ENCODE results near the gene TSPYL1.
"Not testable (repeated sequence)": the region's sequence is repeated elsewhere in the genome, so short reads cannot be mapped to it uniquely, and the experiment has no call there.

The TSPYL1 gene

GRCh38 chr6:116279232-116280160 lies at the start of gene TSPYL1:
TSPYL1 (minus strand) TSS chr6:116279930; CDS start chr6:116279830, 100 bp downstream.
- Mint-ChIP-seq H3K4me3 (peak within 1 kb of the TSS; percentile 94), H3K36me3 (peaks cover 56% of the 10 kb centered on the region), H3K9me3 (no peaks in the 10 kb centered on the region), H3K27ac (peak within 1 kb of the TSS; percentile 99), H3K4me1 (peaks cover 47% of the 10 kb centered on the region)
- peak; percentile 88 to 95 for DNase-seq (ENCODE audit: low spot score in 2 of 2)
- peak; percentile 95 for ATAC-seq

- ATAC-seq (no peak), DNase-seq (ENCODE audit: low spot score in 2 of 2) (no peak)
- Mint-ChIP-seq H3K4me1 (no peaks in the 10 kb centered on the region), H3K27ac (no peak overlapping the region), H3K9me3 (peaks cover 2% of the 10 kb centered on the region), H3K4me3 (no peak overlapping the region), H3K36me3 (no peaks in the 10 kb centered on the region)
These were observed 49.4 kb upstream of the TSPYL1 start for GRCh38 chr6:116329156-116329555.

- Mint-ChIP-seq H3K27ac (no peak overlapping the region), H3K4me1 (no peaks in the 10 kb centered on the region), H3K4me3 (no peak overlapping the region), H3K9me3 (peaks cover 2% of the 10 kb centered on the region), H3K36me3 (no peaks in the 10 kb centered on the region)
- no peak for DNase-seq (ENCODE audit: low spot score in 2 of 2)
- no peak for ATAC-seq
These were observed 48.8 kb upstream of the TSPYL1 start for GRCh38 chr6:116328528-116328903.

- ATAC-seq: no peak
- no peaks in the 10 kb centered on the region for H3K36me3 Mint-ChIP-seq
- H3K9me3 Mint-ChIP-seq: peaks cover under 1% of the 10 kb centered on the region
- no peak overlapping the region for H3K27ac Mint-ChIP-seq
- no peak overlapping the region for H3K4me3 Mint-ChIP-seq
- no peak for DNase-seq (ENCODE audit: low spot score in 2 of 2)
- H3K4me1 Mint-ChIP-seq: no peaks in the 10 kb centered on the region
These were observed 48.2 kb upstream of the TSPYL1 start for GRCh38 chr6:116327803-116328527.

GRCh38 chr6:116326996-116327395 lies 47.3 kb upstream of the TSPYL1 start:
- Mint-ChIP-seq H3K27ac (no peak overlapping the region), H3K36me3 (no peaks in the 10 kb centered on the region), H3K4me1 (no peaks in the 10 kb centered on the region), H3K4me3 (no peak overlapping the region), H3K9me3 (no peaks in the 10 kb centered on the region)
- DNase-seq (ENCODE audit: low spot score in 2 of 2) (no peak), ATAC-seq (no peak)

GRCh38 chr6:116326181-116326671 lies 46.5 kb upstream of the TSPYL1 start:
- Mint-ChIP-seq H3K36me3 (no peaks in the 10 kb centered on the region), H3K9me3 (no peaks in the 10 kb centered on the region), H3K27ac (no peak overlapping the region), H3K4me3 (no peak overlapping the region), H3K4me1 (no peaks in the 10 kb centered on the region)
- ATAC-seq (no peak), DNase-seq (ENCODE audit: low spot score in 2 of 2) (no peak)

- H3K36me3 Mint-ChIP-seq; H3K27ac Mint-ChIP-seq; H3K4me3 Mint-ChIP-seq; H3K4me1 Mint-ChIP-seq; DNase-seq (ENCODE audit: low spot score in 2 of 2); ATAC-seq; H3K9me3 Mint-ChIP-seq: not testable (repeated sequence)
These were observed 46.0 kb upstream of the TSPYL1 start for GRCh38 chr6:116325634-116326132.

- Mint-ChIP-seq H3K27ac (no peak overlapping the region), H3K9me3 (no peaks in the 10 kb centered on the region), H3K36me3 (no peaks in the 10 kb centered on the region), H3K4me1 (no peaks in the 10 kb centered on the region), H3K4me3 (no peak overlapping the region)
- no peak for ATAC-seq
- no peak for DNase-seq (ENCODE audit: low spot score in 2 of 2)
These were observed 44.1 kb upstream of the TSPYL1 start for GRCh38 chr6:116323863-116324262.

- not testable (repeated sequence) for ATAC-seq; DNase-seq (ENCODE audit: low spot score in 2 of 2); H3K9me3 Mint-ChIP-seq; H3K36me3 Mint-ChIP-seq; H3K27ac Mint-ChIP-seq; H3K4me1 Mint-ChIP-seq; H3K4me3 Mint-ChIP-seq
These were observed 42.2 kb upstream of the TSPYL1 start for GRCh38 chr6:116321933-116322332.

- ATAC-seq (no peak), DNase-seq (ENCODE audit: low spot score in 2 of 2) (no peak)
- Mint-ChIP-seq H3K4me1 (no peaks in the 10 kb centered on the region), H3K27ac (no peak overlapping the region), H3K9me3 (no peaks in the 10 kb centered on the region), H3K4me3 (no peak overlapping the region), H3K36me3 (no peaks in the 10 kb centered on the region)
These were observed 37.2 kb upstream of the TSPYL1 start for GRCh38 chr6:116316772-116317467.

- Mint-ChIP-seq H3K4me3 (no peak overlapping the region), H3K9me3 (no peaks in the 10 kb centered on the region), H3K27ac (no peak overlapping the region), H3K36me3 (no peaks in the 10 kb centered on the region), H3K4me1 (no peaks in the 10 kb centered on the region)
- DNase-seq (ENCODE audit: low spot score in 2 of 2) (no peak), ATAC-seq (no peak)
These were observed 35.1 kb upstream of the TSPYL1 start for GRCh38 chr6:116314878-116315277.

- no peak for DNase-seq (ENCODE audit: low spot score in 2 of 2)
- H3K9me3 Mint-ChIP-seq: no peaks in the 10 kb centered on the region
- no peaks in the 10 kb centered on the region for H3K4me1 Mint-ChIP-seq
- no peak for ATAC-seq
- H3K4me3 Mint-ChIP-seq: no peak overlapping the region
- no peaks in the 10 kb centered on the region for H3K36me3 Mint-ChIP-seq
- H3K27ac Mint-ChIP-seq: no peak overlapping the region
These were observed 34.5 kb upstream of the TSPYL1 start for GRCh38 chr6:116314218-116314617.

- ATAC-seq: no peak
- H3K9me3 Mint-ChIP-seq: no peaks in the 10 kb centered on the region
- no peaks in the 10 kb centered on the region for H3K4me1 Mint-ChIP-seq
- H3K27ac Mint-ChIP-seq: no peak overlapping the region
- no peaks in the 10 kb centered on the region for H3K36me3 Mint-ChIP-seq
- DNase-seq (ENCODE audit: low spot score in 2 of 2): no peak
- H3K4me3 Mint-ChIP-seq: no peak overlapping the region
These were observed 33.5 kb upstream of the TSPYL1 start for GRCh38 chr6:116313101-116313776.

- DNase-seq (ENCODE audit: low spot score in 2 of 2) (no peak), ATAC-seq (no peak)
- no peaks in the 10 kb centered on the region for H3K36me3 Mint-ChIP-seq
- no peak overlapping the region for H3K4me3 Mint-ChIP-seq
- H3K9me3 Mint-ChIP-seq: no peaks in the 10 kb centered on the region
- H3K4me1 Mint-ChIP-seq: no peaks in the 10 kb centered on the region
- no peak overlapping the region for H3K27ac Mint-ChIP-seq
These were observed 29.9 kb upstream of the TSPYL1 start for GRCh38 chr6:116309657-116310056.

- no peak overlapping the region for H3K27ac Mint-ChIP-seq
- no peaks in the 10 kb centered on the region for H3K4me1 Mint-ChIP-seq
- H3K4me3 Mint-ChIP-seq: no peak overlapping the region
- ATAC-seq (no peak), DNase-seq (ENCODE audit: low spot score in 2 of 2) (no peak)
- H3K9me3 Mint-ChIP-seq: no peaks in the 10 kb centered on the region
- no peaks in the 10 kb centered on the region for H3K36me3 Mint-ChIP-seq
These were observed 29.3 kb upstream of the TSPYL1 start for GRCh38 chr6:116309001-116309400.

All from stimulated activated effector memory CD8-positive, alpha-beta T cell treated with anti-CD3 and anti-CD28 coated beads, Interleukin-12 subunit alpha, Interleukin-12 subunit beta, amount 100 ng/mL, for 72 hours (primary cell).